Rectal smooth muscle tissue (tissue), 1 donor: Measurements from ENCODE around the gene GNG2.

Source experiments
- H3K27ac ChIP-seq: one replicate; pipeline ENCODE4 v1.7.0; 2013; ENCODE audit warnings: low read depth, low read length, inconsistent platforms
- H3K27me3 ChIP-seq: one replicate; pipeline ENCODE4 v1.7.0; 2013; ENCODE audit warnings: low read length; ENCODE audit not compliant: control insufficient read depth, insufficient read depth
- H3K36me3 ChIP-seq: one replicate; pipeline ENCODE4 v1.7.0; 2013; ENCODE audit warnings: low read length; ENCODE audit not compliant: control insufficient read depth, insufficient read depth
- H3K4me1 ChIP-seq: one replicate; pipeline ENCODE4 v1.7.0; 2013; ENCODE audit warnings: low read length; ENCODE audit not compliant: control insufficient read depth, insufficient read depth
- H3K4me3 ChIP-seq: one replicate; pipeline ENCODE4 v1.7.0; 2013; ENCODE audit warnings: low read length
- H3K9ac ChIP-seq: one replicate; pipeline ENCODE4 v1.7.0; 2013; ENCODE audit warnings: low read length

GNG2 gene

GRCh38 chr14:51963286-51963685, 102.9 kb downstream of the GNG2 start:
- H3K27ac ChIP-seq = peak overlapping the region; percentile 62
- H3K4me3 ChIP-seq = no peak overlapping the region

GRCh38 chr14:51967521-51967920, 107.1 kb downstream of the GNG2 start:
- Histone ChIP-seq H3K27me3 (no peaks in the 10 kb centered on the region), H3K9ac (no peak overlapping the region), H3K27ac (no peak overlapping the region), H3K36me3 (no peaks in the 10 kb centered on the region), H3K4me3 (no peak overlapping the region), H3K4me1 (peaks cover 6% of the 10 kb centered on the region)

More at GRCh38 chr14:51963286-51963685, 102.9 kb downstream of the GNG2 start:
- no peaks in the 10 kb centered on the region for H3K27me3 ChIP-seq
- H3K36me3 ChIP-seq = peaks cover 4% of the 10 kb centered on the region
- no peak overlapping the region for H3K9ac ChIP-seq
- H3K4me1 ChIP-seq = peaks cover 7% of the 10 kb centered on the region

- H3K27me3 ChIP-seq = no peaks in the 10 kb centered on the region
Observed at GRCh38 chr14:51969852-51970540, 109.6 kb downstream of the GNG2 start.

GRCh38 chr14:51972566-51972965, 112.2 kb downstream of the GNG2 start:
- Histone ChIP-seq H3K4me3 (no peak overlapping the region), H3K9ac (no peak overlapping the region)

More at GRCh38 chr14:51969852-51970540, 109.6 kb downstream of the GNG2 start:
- H3K27ac ChIP-seq = no peak overlapping the region
- H3K9ac ChIP-seq = no peak overlapping the region
- no peak overlapping the region for H3K4me3 ChIP-seq
- no peaks in the 10 kb centered on the region for H3K4me1 ChIP-seq
- H3K36me3 ChIP-seq = no peaks in the 10 kb centered on the region

GRCh38 chr14:51977075-51977474, 116.7 kb downstream of the GNG2 start:
- Histone ChIP-seq H3K4me1 (peaks cover 2% of the 10 kb centered on the region), H3K9ac (no peak overlapping the region), H3K4me3 (no peak overlapping the region), H3K27me3 (no peaks in the 10 kb centered on the region), H3K27ac (no peak overlapping the region), H3K36me3 (no peaks in the 10 kb centered on the region)

More at GRCh38 chr14:51972566-51972965, 112.2 kb downstream of the GNG2 start:
- Histone ChIP-seq H3K27ac (no peak overlapping the region), H3K36me3 (no peaks in the 10 kb centered on the region), H3K4me1 (no peaks in the 10 kb centered on the region), H3K27me3 (no peaks in the 10 kb centered on the region)

- Histone ChIP-seq H3K36me3 (no peaks in the 10 kb centered on the region), H3K27ac (no peak overlapping the region), H3K4me3 (no peak overlapping the region), H3K27me3 (no peaks in the 10 kb centered on the region), H3K4me1 (peaks cover 2% of the 10 kb centered on the region), H3K9ac (no peak overlapping the region)
Observed at GRCh38 chr14:51978681-51979085, 118.3 kb downstream of the GNG2 start.

GRCh38 chr14:51979088-51979709, 118.8 kb downstream of the GNG2 start:
- Histone ChIP-seq H3K4me3 (no peak overlapping the region), H3K27me3 (no peaks in the 10 kb centered on the region), H3K9ac (no peak overlapping the region), H3K4me1 (peaks cover 2% of the 10 kb centered on the region), H3K36me3 (no peaks in the 10 kb centered on the region), H3K27ac (no peak overlapping the region)

- H3K4me1 ChIP-seq = peaks cover 2% of the 10 kb centered on the region
- H3K27ac ChIP-seq = no peak overlapping the region
- no peak overlapping the region for H3K9ac ChIP-seq
- no peaks in the 10 kb centered on the region for H3K36me3 ChIP-seq
- no peaks in the 10 kb centered on the region for H3K27me3 ChIP-seq
- H3K4me3 ChIP-seq = no peak overlapping the region
Observed at GRCh38 chr14:51981218-51981854, 120.9 kb downstream of the GNG2 start.

GRCh38 chr14:51988221-51988620, 127.8 kb downstream of the GNG2 start:
- H3K9ac ChIP-seq = no peak overlapping the region
- no peaks in the 10 kb centered on the region for H3K36me3 ChIP-seq
- no peak overlapping the region for H3K4me3 ChIP-seq
- no peaks in the 10 kb centered on the region for H3K27me3 ChIP-seq
- H3K4me1 ChIP-seq = peaks cover 7% of the 10 kb centered on the region
- H3K27ac ChIP-seq = peak overlapping the region; percentile 72

- peaks cover 3% of the 10 kb centered on the region for H3K36me3 ChIP-seq
- peak within 1 kb of the TSS; percentile 66 for H3K4me3 ChIP-seq
- peak within 1 kb of the TSS; percentile 87 for H3K27ac ChIP-seq
- H3K4me1 ChIP-seq = peaks cover 7% of the 10 kb centered on the region
- H3K27me3 ChIP-seq = no peaks in the 10 kb centered on the region
- H3K9ac ChIP-seq = peak within 1 kb of the TSS; percentile 85
Observed at GRCh38 chr14:51989293-51990234, 129.2 kb downstream of the GNG2 start, which contains the start of gene RTRAF. TSS of gene RTRAF (plus strand) at chr14:51989546. CDS start at chr14:51989640, 94 bp downstream.

- H3K36me3 ChIP-seq = peaks cover 11% of the 10 kb centered on the region
- no peak overlapping the region for H3K27ac ChIP-seq
- H3K4me1 ChIP-seq = peaks cover 7% of the 10 kb centered on the region
- H3K27me3 ChIP-seq = no peaks in the 10 kb centered on the region
- H3K4me3 ChIP-seq = peak overlapping the region; percentile 66
- H3K9ac ChIP-seq = no peak overlapping the region
Observed at GRCh38 chr14:51990488-51990887, 130.1 kb downstream of the GNG2 start.
